ENCODE data around the gene RPL13A.
A peak's percentile ranks its signal among the peaks of the same experiment; 100 is the strongest.
"Not testable (repeated sequence)": the region's sequence is repeated elsewhere in the genome, so short reads cannot be mapped to it uniquely, and the experiment has no call there.

The RPL13A gene

DNA sequence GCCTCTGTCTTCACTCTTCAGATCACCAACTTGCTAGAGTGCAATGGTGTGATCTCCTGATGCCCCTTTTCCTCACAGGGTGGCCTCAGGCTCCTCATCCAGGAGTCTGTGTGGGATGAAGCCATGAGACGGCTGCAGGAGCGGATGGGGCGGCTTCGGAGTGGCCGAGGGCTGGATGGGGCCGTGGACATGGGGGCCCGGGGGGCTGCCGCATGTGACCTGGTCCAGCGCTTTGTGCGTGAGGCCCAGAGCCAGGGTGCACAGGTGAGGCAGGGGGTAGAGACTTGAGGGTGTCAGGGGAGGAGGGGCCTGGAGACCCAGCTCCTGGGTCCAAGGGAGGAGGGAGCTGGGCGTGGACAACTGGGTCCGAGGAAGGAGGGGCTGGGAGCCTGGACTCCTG is 24.9 kb upstream of the RPL13A start:
- DNase-seq (ENCODE audit: low read depth in 1 of 2, low spot score in 1 of 2) = no peak
- in situ Hi-C loops (cut with HindIII; ENCODE audit: low pct_unique_long_range_greater_than_20kb, low sequenced_read_pairs) = no loop called here
- no peak for TF ChIP-seq JUND (IDR thresholded peaks at IDR 0.05; ENCODE audit: low read depth)

DNA sequence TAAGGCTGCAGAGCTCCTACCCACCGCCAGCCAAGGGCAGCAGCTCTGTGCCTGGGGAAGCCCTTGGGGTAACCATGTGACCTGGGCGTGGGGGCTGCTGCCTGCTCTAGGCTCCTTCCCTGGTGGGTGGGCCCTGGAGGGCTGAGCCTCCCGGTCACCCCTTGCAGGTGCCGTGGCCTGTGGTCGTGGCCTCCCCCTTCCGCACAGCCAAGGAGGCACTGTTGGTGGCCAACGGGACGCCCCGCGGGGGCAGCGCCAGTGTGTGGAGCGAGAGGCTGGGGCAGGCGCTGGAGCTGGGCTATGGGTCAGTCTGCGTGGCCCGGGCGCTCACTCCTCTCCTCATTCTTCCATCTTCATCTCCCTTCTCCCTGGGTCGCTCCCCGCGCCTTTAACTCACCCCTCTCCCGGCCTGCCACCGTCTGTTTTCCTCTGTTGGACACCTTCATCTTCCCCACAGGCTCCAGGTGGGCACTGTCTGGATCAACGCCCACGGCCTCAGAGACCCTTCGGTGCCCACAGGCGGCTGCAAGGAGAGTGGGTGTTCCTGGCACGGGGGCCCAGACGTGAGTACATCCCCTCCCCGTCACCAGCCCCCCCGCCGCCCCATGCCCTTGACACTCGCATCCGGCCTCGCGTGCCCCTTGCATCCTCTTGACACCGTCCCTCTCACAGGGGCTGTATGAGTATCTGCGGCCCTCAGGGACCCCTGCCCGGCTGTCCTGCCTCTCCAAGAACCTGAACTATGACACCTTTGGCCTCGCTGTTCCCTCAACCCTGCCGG is 23.3 kb upstream of the RPL13A start:
- no peak for TF ChIP-seq JUND (IDR thresholded peaks at IDR 0.05; ENCODE audit: low read depth)
- no peak for DNase-seq (ENCODE audit: low read depth in 1 of 2, low spot score in 1 of 2)

DNA sequence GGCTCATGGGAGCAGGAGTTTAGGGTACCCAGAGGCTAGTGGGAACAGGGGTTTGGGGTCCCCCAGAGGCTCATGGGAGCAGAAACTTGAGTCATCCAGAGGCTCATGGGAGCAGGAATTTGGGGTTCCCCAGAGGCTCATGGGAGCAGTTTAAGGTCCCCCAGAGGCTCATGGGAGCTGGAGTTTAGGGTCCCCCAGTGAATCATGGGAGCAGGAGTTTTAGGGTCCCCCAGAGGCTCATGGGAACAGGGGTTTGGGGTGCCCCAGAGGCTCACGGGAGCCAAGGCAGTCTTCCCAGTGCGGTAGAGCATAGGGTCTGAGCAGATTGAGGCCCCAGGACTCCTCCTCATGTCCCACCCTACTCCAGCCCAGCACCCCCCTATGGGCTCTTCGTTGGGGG is 22.0 kb upstream of the RPL13A start:
- no peak for DNase-seq (ENCODE audit: low read depth in 1 of 2, low spot score in 1 of 2)
- in situ Hi-C loops (cut with HindIII; ENCODE audit: low pct_unique_long_range_greater_than_20kb, low sequenced_read_pairs) = no loop called here
- no peak for TF ChIP-seq JUND (IDR thresholded peaks at IDR 0.05; ENCODE audit: low read depth)

More for the DNA sequence above, 23.3 kb upstream of the RPL13A start:
- in situ Hi-C loops (cut with HindIII; ENCODE audit: low pct_unique_long_range_greater_than_20kb, low sequenced_read_pairs) = no loop called here

DNA sequence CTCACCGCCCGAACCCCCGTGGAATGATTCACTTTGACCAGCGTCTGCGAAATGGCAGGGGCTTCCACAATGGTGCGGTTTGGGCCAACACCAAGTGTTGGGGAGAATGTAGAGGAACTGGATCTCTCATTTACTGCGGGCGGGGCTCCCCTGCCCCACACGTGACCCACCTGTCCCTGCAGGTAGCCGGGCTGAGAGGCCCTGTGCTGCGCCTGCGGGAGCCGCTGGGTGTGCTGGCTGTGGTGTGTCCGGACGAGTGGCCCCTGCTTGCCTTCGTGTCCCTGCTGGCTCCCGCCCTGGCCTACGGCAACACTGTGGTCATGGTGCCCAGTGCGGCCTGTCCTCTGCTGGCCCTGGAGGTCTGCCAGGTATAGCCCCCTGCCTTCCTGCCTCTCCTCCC is 19.2 kb upstream of the RPL13A start:
- no peak for DNase-seq (ENCODE audit: low read depth in 1 of 2, low spot score in 1 of 2)
- in situ Hi-C loops (cut with HindIII; ENCODE audit: low pct_unique_long_range_greater_than_20kb, low sequenced_read_pairs) = no loop called here
- TF ChIP-seq JUND (IDR thresholded peaks at IDR 0.05; ENCODE audit: low read depth) = no peak

DNA sequence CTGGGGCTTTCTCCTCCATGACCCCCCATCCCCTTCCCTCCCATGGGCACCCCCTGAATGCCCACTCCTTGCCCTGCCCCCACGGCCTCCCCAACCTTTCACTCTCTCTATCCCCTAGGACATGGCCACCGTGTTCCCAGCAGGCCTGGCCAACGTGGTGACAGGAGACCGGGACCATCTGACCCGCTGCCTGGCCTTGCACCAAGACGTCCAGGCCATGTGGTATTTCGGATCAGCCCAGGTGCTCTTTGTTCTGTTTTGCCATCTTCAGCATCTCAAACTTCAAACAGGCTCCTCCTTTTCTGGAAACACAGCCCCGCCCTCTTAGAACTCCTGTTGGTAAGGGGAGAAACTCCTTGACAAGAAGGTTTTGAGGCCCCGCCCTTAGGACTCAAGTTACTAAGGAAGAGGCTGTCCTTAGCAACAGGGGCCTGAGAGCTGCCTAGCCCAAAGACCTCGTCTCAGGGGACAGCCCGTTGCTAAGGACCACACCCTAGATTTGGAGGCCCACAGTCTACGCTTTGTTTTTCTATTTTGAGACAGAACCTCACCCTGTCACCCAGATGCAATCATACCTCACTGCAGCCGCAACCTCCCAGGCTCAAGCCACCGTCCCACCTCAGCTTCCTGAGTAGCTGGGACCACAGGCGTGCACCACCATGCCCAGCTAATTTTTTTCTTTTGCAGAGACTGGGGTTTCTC is 18.5 kb upstream of the RPL13A start:
- in situ Hi-C loops (cut with HindIII; ENCODE audit: low pct_unique_long_range_greater_than_20kb, low sequenced_read_pairs) = no loop called here
- peak in 1 of 2 experiments; percentile 74 for DNase-seq (ENCODE audit: low read depth in 1 of 2, low spot score in 1 of 2)
- no peak for TF ChIP-seq JUND (IDR thresholded peaks at IDR 0.05; ENCODE audit: low read depth)

DNA sequence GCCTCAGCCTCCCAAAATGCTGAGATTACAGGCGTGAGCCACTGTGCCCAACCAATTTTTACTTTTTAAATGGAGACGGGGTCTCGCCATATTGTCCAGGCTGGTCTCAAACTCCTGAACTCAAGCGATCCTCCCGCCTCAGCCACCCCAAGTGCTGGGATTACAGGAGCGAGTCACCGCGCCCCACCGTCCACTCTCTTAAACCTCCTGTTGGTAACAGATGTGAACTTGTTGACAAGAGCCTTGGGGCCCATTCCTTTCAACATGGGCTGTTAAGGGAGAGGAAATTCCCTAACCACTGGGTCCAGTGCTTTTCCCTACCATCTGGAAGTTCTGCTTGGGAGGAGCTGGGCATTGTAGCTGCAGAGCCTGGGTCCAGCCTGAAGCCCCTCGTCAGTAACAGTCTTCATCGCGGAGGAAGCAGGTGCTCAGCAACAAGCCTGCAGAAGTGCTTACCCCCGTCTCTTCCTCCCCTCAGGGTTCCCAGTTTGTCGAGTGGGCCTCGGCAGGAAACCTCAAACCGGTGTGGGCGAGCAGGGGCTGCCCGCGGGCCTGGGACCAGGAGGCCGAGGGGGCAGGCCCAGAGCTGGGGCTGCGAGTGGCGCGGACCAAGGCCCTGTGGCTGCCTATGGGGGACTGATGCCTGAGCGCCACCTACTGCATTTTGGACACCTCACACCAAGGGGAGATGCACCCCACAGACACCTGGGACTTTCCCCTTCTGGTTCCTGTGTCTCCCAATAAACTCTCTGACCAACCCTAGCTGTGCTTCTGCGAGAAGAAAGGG is 17.4 kb upstream of the RPL13A start:
- DNase-seq (ENCODE audit: low read depth in 1 of 2, low spot score in 1 of 2) = no peak
- in situ Hi-C loops (cut with HindIII; ENCODE audit: low pct_unique_long_range_greater_than_20kb, low sequenced_read_pairs) = no loop called here
- no peak for TF ChIP-seq JUND (IDR thresholded peaks at IDR 0.05; ENCODE audit: low read depth)

DNA sequence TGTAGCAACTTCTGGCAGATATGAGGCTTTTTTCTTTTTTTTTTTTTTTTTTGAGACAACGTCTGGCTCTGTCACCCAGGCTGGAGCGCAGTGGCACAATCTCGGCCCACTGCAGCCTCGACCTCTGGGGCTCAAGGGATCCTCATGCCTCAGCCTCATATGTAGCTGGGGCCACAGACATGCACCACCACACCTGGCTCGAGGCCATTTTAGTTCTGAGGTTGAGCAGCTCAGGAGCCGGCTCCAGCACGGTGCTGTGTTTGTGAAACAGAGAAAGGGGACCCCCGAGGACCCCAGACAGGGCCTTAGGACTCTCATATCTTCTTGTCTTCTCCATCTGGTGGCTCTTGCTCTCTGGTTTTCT is 16.8 kb upstream of the RPL13A start:
- TF ChIP-seq JUND (IDR thresholded peaks at IDR 0.05; ENCODE audit: low read depth) = no peak
- no peak for DNase-seq (ENCODE audit: low read depth in 1 of 2, low spot score in 1 of 2)
- in situ Hi-C loops (cut with HindIII; ENCODE audit: low pct_unique_long_range_greater_than_20kb, low sequenced_read_pairs) = no loop called here

DNA sequence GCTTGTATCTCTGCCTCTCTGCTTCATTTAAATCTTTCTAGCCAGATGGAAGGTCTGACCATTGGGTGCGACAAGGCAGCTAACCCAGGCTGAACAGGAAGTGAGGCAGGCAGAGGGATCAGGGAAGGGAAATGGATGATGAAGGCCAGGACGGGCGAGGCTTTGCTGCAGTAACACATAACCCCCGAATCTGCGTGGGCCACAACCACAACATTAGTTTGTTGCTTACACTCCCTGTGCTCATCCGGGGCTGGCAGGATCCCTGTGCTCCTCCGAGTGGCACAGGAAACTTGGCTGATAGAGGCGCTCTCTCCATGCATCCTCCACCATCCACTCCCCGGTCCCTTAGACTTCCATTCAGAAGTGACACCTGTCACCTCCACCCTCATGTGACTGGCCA is 14.5 kb upstream of the RPL13A start:
- no peak for TF ChIP-seq JUND (IDR thresholded peaks at IDR 0.05; ENCODE audit: low read depth)
- no peak for DNase-seq (ENCODE audit: low read depth in 1 of 2, low spot score in 1 of 2)
- in situ Hi-C loops (cut with HindIII; ENCODE audit: low pct_unique_long_range_greater_than_20kb, low sequenced_read_pairs) = no loop called here

DNA sequence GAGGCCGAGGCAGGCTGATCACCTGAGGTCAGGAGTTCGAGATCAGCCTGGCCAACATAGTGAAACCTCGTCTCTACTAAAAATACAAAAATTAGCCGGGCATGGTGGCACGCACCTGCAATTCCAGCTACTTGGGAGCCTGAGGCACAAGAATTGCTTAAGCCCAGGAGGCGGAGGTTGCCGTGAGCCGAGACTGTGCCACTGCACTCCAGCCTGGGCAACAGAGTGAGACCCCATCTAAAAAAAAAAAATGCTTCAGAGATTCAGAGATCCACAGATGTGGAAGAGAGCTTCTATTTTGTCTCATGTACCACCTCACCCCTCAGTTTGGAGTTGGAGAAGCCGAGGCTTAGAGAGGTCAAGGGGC is 13.9 kb upstream of the RPL13A start:
- DNase-seq (ENCODE audit: low read depth in 1 of 2, low spot score in 1 of 2); in situ Hi-C loops (cut with HindIII; ENCODE audit: low pct_unique_long_range_greater_than_20kb, low sequenced_read_pairs): not testable (repeated sequence)

DNA sequence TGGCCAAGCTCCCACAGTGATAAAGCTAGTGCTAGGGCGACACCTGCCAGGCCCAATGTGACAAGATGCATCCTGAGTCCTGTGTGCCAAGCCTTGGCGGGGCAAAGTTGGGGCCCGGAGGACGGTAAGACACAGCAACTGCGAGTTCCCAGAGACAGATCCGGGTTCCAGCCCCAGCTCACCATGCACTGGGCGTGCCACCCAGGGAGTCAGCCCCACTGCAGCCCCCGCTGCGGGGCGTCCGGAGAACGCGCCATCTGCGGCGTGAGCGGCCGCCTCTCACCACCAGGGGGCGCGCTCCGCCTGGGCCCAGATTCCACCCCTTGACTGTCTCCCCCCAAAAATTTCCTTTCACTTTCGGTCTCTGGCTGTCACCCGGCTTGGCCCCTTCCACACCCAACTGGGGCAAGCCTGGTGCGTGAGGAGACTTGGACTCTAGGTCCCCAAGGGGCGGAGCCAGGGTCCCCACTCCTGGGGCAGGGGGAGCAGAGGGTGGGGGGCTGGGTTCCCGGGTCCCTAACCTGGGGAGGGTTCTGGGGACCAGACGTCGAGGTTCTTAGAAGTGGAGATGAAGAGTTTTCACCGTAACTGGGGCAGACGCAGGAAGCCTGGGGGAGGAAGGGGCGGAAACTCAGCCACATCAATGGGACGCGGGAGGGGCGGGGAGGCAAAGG is 13.4 kb upstream of the RPL13A start, which contains the start of gene FLT3LG:
Gene FLT3LG, plus strand, starts transcription at position 348 of the 674 bp plus-strand sequence. CDS start 425 bp downstream, outside the sequence.
- DNase-seq (ENCODE audit: low read depth in 1 of 2, low spot score in 1 of 2) = peak; percentile 72 to 75
- in situ Hi-C loops (cut with HindIII; ENCODE audit: low pct_unique_long_range_greater_than_20kb, low sequenced_read_pairs) = no loop called here
- no peak for TF ChIP-seq JUND (IDR thresholded peaks at IDR 0.05; ENCODE audit: low read depth)

DNA sequence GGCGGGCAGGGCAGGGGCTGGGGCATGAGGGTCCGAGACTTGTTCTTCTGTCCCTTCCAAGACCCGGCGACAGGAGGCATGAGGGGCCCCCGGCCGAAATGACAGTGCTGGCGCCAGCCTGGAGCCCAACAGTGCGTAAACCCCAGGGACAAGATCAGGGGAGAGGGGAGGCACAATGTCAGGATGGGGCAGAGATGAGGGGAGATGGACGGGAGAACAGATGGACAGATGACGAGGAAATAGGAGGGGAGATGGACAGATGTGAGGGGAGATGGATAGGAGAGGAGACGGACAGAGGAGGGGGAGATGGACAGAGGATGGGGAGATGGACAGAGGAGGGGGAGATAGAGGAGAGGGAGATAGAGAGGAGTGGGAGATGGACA is 12.9 kb upstream of the RPL13A start:
- in situ Hi-C loops (cut with HindIII; ENCODE audit: low pct_unique_long_range_greater_than_20kb, low sequenced_read_pairs) = no loop called here
- DNase-seq (ENCODE audit: low read depth in 1 of 2, low spot score in 1 of 2) = no peak
- TF ChIP-seq JUND (IDR thresholded peaks at IDR 0.05; ENCODE audit: low read depth) = no peak

DNA sequence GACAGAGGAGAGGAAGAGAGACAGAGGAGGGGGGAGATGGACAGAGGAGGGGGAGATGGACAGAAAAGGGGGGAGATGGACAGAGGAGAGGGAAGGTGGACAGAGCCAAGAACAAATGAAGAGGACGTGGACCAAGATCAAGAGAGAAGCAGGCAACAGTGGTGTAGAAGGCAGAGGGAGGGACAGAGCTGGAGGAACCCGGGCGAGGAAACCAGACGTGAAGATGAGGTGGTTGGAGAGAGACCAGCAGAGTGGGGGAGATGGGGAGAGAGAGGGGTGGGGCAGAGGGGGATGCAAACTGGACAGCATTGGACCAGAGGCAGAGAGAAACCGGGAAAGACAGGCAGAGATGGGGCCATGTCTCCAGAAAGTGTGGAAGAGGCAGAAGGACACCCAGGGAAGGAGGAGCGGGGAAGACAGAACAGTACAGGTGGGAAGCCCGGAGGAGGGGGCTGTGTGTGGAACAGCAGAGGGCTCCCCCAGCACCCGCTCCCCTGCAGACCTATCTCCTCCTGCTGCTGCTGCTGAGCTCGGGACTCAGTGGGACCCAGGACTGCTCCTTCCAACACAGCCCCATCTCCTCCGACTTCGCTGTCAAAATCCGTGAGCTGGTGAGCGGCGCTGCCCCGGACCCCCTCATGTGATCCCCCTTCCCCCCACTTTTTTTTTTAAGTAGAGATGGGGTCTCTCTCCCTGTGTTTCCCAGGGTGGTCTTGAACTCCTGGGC is 12.1 kb upstream of the RPL13A start:
- no peak for DNase-seq (ENCODE audit: low read depth in 1 of 2, low spot score in 1 of 2)
- in situ Hi-C loops (cut with HindIII; ENCODE audit: low pct_unique_long_range_greater_than_20kb, low sequenced_read_pairs) = no loop called here
- no peak for TF ChIP-seq JUND (IDR thresholded peaks at IDR 0.05; ENCODE audit: low read depth)
